ENCODE data around the gene LYZ. TPM values are rescaled to one million over a fixed set of nuclear protein-coding genes. Genes with fewer than 3 reads are reported as not detected.
A peak's percentile ranks its signal among the peaks of the same experiment; 100 is the strongest.

Gene LYZ
- total and polyA plus RNA-seq, 9 of the 15 experiments (the other 6 are each of a cell fraction or from before 2014, with no cell fraction given): 27.2 to 96.3 (median 42.1) TPM

DNA sequence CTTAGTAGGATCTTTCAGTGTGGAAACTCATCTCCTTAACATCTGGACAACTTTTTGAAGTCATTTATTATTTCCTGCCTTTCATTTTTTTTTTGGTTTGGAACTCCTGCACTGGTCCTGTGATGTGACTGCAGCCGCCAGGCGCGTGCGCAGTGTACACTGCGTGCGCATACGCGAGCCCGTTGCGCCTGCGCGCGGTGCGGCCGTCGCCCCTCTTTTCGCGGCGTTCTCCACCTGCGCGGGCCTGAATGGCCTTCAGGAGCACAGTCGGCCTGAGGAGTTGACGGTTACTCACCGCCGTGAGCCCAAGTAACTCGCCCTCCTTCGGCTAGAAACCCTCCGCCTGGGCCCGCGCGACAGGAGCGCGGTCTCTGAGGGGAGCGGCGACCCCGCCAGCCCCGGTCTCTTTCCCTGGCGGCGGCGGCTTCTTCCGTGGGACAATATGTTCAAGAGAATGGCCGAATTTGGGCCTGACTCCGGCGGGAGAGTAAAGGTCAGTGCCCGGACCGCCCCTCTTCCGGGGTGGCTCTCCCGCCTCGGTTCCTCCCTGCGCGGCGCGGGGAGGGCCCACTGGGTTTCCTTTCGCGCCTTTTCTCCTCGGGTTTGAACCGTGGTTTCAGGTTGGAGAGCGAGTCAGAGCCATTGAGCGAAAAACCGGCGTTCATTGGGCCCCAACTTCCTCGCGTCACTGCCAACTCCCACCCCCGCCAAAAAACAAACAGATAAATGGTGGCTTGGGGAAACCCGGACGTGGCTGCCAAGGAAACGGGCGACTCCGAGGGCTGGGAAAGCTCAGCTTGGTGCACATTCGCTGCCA, 11.6 kb downstream of the LYZ start, which contains the start of gene YEATS4 (continued):
- TF ChIP-seq PRDM10 (IDR thresholded peaks at IDR 0.05; ENCODE audit: partially characterized antibody) (no peak), SOX6 (IDR thresholded peaks at IDR 0.05) (peak; percentile 17; the same call in 1 of the 2 replicates), MYBL2 (IDR thresholded peaks at IDR 0.05; ENCODE audit: low read depth) (peak; percentile 95), MYBL2 (CRISPR knock-in tag; IDR thresholded peaks at IDR 0.05; ENCODE audit: borderline replicate concordance) (no peak), ZNF764 (CRISPR knock-in tag; IDR thresholded peaks at IDR 0.05; ENCODE audit: low read depth) (no peak), ZBTB40 (IDR thresholded peaks at IDR 0.05) (0 out of 2 replicates have a peak, but pooled peaks have one; percentile 17), ZBTB40 (CRISPR knock-in tag; IDR thresholded peaks at IDR 0.05) (no peak), CXXC5 (CRISPR knock-in tag; IDR thresholded peaks at IDR 0.05) (peak; percentile 82), PCBP2 (IDR thresholded peaks at IDR 0.05; ENCODE audit: low read depth, low read length, poor library complexity, severe bottlenecking) (no peak)
- TF ChIP-seq, protein P1, sequence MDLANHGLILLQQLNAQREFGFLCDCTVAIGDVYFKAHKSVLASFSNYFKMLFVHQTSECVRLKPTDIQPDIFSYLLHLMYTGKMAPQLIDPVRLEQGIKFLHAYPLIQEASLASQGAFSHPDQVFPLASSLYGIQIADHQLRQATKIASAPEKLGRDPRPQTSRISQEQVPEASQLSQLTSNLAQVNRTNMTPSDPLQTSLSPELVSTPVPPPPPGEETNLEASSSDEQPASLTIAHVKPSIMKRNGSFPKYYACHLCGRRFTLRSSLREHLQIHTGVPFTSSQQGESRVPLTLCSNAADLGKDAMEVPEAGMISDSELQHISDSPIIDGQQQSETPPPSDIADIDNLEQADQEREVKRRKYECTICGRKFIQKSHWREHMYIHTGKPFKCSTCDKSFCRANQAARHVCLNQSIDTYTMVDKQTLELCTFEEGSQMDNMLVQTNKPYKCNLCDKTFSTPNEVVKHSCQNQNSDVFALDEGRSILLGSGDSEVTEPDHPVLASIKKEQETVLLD (IDR thresholded peaks at IDR 0.05): peak; percentile 98
- TF ChIP-seq, protein P2, sequence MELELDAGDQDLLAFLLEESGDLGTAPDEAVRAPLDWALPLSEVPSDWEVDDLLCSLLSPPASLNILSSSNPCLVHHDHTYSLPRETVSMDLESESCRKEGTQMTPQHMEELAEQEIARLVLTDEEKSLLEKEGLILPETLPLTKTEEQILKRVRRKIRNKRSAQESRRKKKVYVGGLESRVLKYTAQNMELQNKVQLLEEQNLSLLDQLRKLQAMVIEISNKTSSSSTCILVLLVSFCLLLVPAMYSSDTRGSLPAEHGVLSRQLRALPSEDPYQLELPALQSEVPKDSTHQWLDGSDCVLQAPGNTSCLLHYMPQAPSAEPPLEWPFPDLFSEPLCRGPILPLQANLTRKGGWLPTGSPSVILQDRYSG (tag; conservative IDR thresholded peaks at IDR 0.05; ENCODE audit: low read depth): no peak
